Suprapubic skin (tissue), 4 donors: Measurements from ENCODE around the gene TRAPPC2L. TPM values are rescaled to one million over a fixed set of nuclear protein-coding genes. Genes with fewer than 3 reads are reported as not detected.

Source experiments
- DNase-seq, 2 donors: peaks; one replicate each; pipeline ENCODE4 v3.0.0-alpha.2; 2019; ENCODE audit warnings: low spot score in 2 of 2
- H3K27ac ChIP-seq: fragments of 200-600 bp; sonication (generic); one replicate; pipeline ENCODE4 v1.5.1; 2019
- H3K27me3 ChIP-seq: fragments of 200-600 bp; sonication (generic); one replicate; pipeline ENCODE4 v1.5.1; 2019
- H3K36me3 ChIP-seq: fragments of 200-600 bp; sonication (generic); one replicate; pipeline ENCODE4 v1.5.1; 2019
- H3K4me1 ChIP-seq: fragments of 200-600 bp; sonication (generic); one replicate; pipeline ENCODE4 v1.5.1; 2019
- H3K4me3 ChIP-seq: fragments of 200-600 bp; sonication (generic); one replicate; pipeline ENCODE4 v1.5.1; 2019; ENCODE audit warnings: mild to moderate bottlenecking
- H3K9me3 ChIP-seq: fragments of 200-600 bp; sonication (generic); one replicate; pipeline ENCODE4 v1.5.1; 2019
- CTCF ChIP-seq, 2 donors: fragments of 200-600 bp in 1 of 2; fragments of 450-650 bp in 1 of 2; sonication (generic) in 1 of 2; IDR thresholded peaks; one replicate each; pipeline ENCODE4 v1.5.1; 2016 to 2019; ENCODE audit warnings: antibody characterized with exemption in 2 of 2, mild to moderate bottlenecking in 1 of 2, moderate library complexity in 1 of 2
- EP300 ChIP-seq: sonication (generic); formaldehyde crosslinking; IDR thresholded peaks from one replicate; pipeline ENCODE4 v1.6.1; 2017; ENCODE audit warnings: antibody characterized with exemption
- POLR2A ChIP-seq, 2 donors: fragments of 450-650 bp; IDR thresholded peaks; one replicate each; pipeline ENCODE4 v1.6.1; 2017; ENCODE audit warnings: antibody characterized with exemption in 2 of 2, mild to moderate bottlenecking in 2 of 2, moderate library complexity in 2 of 2
- POLR2AphosphoS5 ChIP-seq, 3 donors: sonication (generic); formaldehyde crosslinking; IDR thresholded peaks; one replicate each; pipeline ENCODE4 v1.6.1; 2017; ENCODE audit warnings: antibody characterized with exemption in 3 of 3
- WGBS: methylation state at CpG from one replicate; pipeline ENCODE4 v1.1.5; 2018; 5-methylcytosine and 5-hydroxymethylcytosine counted together
- total RNA-seq, 4 donors: library from RNA; depleted of rRNA; stranded (reverse); fragments of >200 nt; gene quantifications; one replicate each; pipeline ENCODE4 v1.1.0, GENCODE V29; 2016

Gene TRAPPC2L
- total RNA-seq, 4 donors from 2014 or later: 31.9 to 49.2 (median 36.3) TPM

- H3K9me3 ChIP-seq: no peaks in the 10 kb centered on the region
- no peak for DNase-seq
- TF ChIP-seq POLR2AphosphoS5 (IDR thresholded peaks at IDR 0.05) (no peak), EP300 (no peak), POLR2A (IDR thresholded peaks at IDR 0.05) (no peak), CTCF (IDR thresholded peaks at IDR 0.05) (no peak)
- no peak overlapping the region for H3K27ac ChIP-seq
- H3K4me3 ChIP-seq: no peak overlapping the region
- no peaks in the 10 kb centered on the region for H3K27me3 ChIP-seq
- H3K36me3 ChIP-seq: peaks cover 11% of the 10 kb centered on the region
- H3K4me1 ChIP-seq: peaks cover 28% of the 10 kb centered on the region
- WGBS: 84% methylated on average over 32 of the region's 45 CpGs
These were observed 22.2 kb downstream of the TRAPPC2L start for GRCh38 chr16:88878967-88879787.

- Histone ChIP-seq H3K9me3 (no peaks in the 10 kb centered on the region), H3K4me3 (no peak overlapping the region), H3K27me3 (no peaks in the 10 kb centered on the region), H3K27ac (no peak overlapping the region), H3K36me3 (peaks cover 15% of the 10 kb centered on the region), H3K4me1 (peaks cover 28% of the 10 kb centered on the region)
- TF ChIP-seq POLR2AphosphoS5 (IDR thresholded peaks at IDR 0.05): no peak
- no peak for TF ChIP-seq POLR2A (IDR thresholded peaks at IDR 0.05)
- TF ChIP-seq CTCF (IDR thresholded peaks at IDR 0.05): no peak
- TF ChIP-seq EP300: no peak
- WGBS: 72% methylated on average over 2 of the region's 11 CpGs
- DNase-seq: no peak
These were observed 22.8 kb downstream of the TRAPPC2L start for GRCh38 chr16:88879788-88880055.

- 57% methylated on average over 25 of the region's 36 CpGs for WGBS
- DNase-seq: no peak
- Histone ChIP-seq H3K4me1 (peaks cover 28% of the 10 kb centered on the region), H3K4me3 (peak overlapping the region; percentile 4), H3K27me3 (no peaks in the 10 kb centered on the region), H3K27ac (peak overlapping the region; percentile 28), H3K9me3 (no peaks in the 10 kb centered on the region), H3K36me3 (peaks cover 18% of the 10 kb centered on the region)
- TF ChIP-seq POLR2A (IDR thresholded peaks at IDR 0.05): no peak
- no peak for TF ChIP-seq EP300
- TF ChIP-seq POLR2AphosphoS5 (IDR thresholded peaks at IDR 0.05): no peak
- TF ChIP-seq CTCF (IDR thresholded peaks at IDR 0.05): no peak
These were observed 23.5 kb downstream of the TRAPPC2L start for GRCh38 chr16:88880226-88881006.

- Histone ChIP-seq H3K27ac (peak overlapping the region; percentile 43), H3K4me3 (peak overlapping the region; percentile 4), H3K27me3 (no peaks in the 10 kb centered on the region), H3K36me3 (peaks cover 18% of the 10 kb centered on the region), H3K9me3 (no peaks in the 10 kb centered on the region), H3K4me1 (peaks cover 28% of the 10 kb centered on the region)
- DNase-seq: no peak
- WGBS: 60% methylated on average over 2 of the region's 46 CpGs
- TF ChIP-seq CTCF (IDR thresholded peaks at IDR 0.05): no peak
- TF ChIP-seq EP300: no peak
- TF ChIP-seq POLR2A (IDR thresholded peaks at IDR 0.05): no peak
- no peak for TF ChIP-seq POLR2AphosphoS5 (IDR thresholded peaks at IDR 0.05)
These were observed 24.2 kb downstream of the TRAPPC2L start for GRCh38 chr16:88881007-88881615.
